NT2/D1 (cell line): ENCODE measurements around the gene RBMS1.

ENCODE experiments used
- DNase-seq: peaks from one replicate; pipeline ENCODE4 v3.0.0-alpha.2; 2011; ENCODE audit warnings: low read depth, low spot score
- H3K27me3 ChIP-seq: 2 replicates; pipeline ENCODE4 v1.6.0; 2011; ENCODE audit warnings: mild to moderate bottlenecking; ENCODE audit not compliant: insufficient read length, insufficient read depth
- H3K36me3 ChIP-seq: 2 replicates; pipeline ENCODE4 v1.6.1; 2011; ENCODE audit warnings: mild to moderate bottlenecking, low read length, mixed read lengths; ENCODE audit not compliant: insufficient read depth, insufficient read length
- H3K4me1 ChIP-seq: 2 replicates; pipeline ENCODE4 v1.5.1; 2011; ENCODE audit not compliant: insufficient read depth, insufficient read length
- H3K4me3 ChIP-seq: 2 replicates; pipeline ENCODE4 v1.5.1; 2011; ENCODE audit warnings: low read depth; ENCODE audit not compliant: insufficient read length
- H3K9ac ChIP-seq: 2 replicates; pipeline ENCODE4 v1.6.0; 2011; ENCODE audit warnings: low read depth; ENCODE audit not compliant: insufficient read length
- H3K9me3 ChIP-seq: 2 replicates; pipeline ENCODE4 v1.5.1; 2011; ENCODE audit warnings: mild to moderate bottlenecking, low read length; ENCODE audit not compliant: insufficient read depth
- SUZ12 ChIP-seq: IDR thresholded peaks from 2 replicates; pipeline ENCODE4 v1.6.1; 2011; ENCODE audit not compliant: insufficient read length, insufficient read depth; ENCODE audit errors: extremely low read depth
- YY1 ChIP-seq: IDR thresholded peaks from 2 replicates; pipeline ENCODE4 v1.6.1; 2011; ENCODE audit not compliant: insufficient read length, insufficient read depth
- ZNF274 ChIP-seq: IDR thresholded peaks from 2 replicates; pipeline ENCODE4 v1.6.1; 2011; ENCODE audit warnings: mild to moderate bottlenecking, low read depth, low read length

The RBMS1 gene

GRCh38 chr2:160306985-160307384, 186.6 kb downstream of the RBMS1 start:
- Histone ChIP-seq H3K9me3 (no peaks in the 10 kb centered on the region), H3K9ac (no peak overlapping the region), H3K36me3 (peaks cover 33% of the 10 kb centered on the region), H3K4me1 (no peaks in the 10 kb centered on the region), H3K27me3 (no peaks in the 10 kb centered on the region), H3K4me3 (no peak overlapping the region)
- DNase-seq: no peak
- TF ChIP-seq ZNF274: no peak
- no peak for TF ChIP-seq YY1
- TF ChIP-seq SUZ12: no peak

GRCh38 chr2:160305081-160305750, 188.4 kb downstream of the RBMS1 start:
- Histone ChIP-seq H3K27me3 (no peaks in the 10 kb centered on the region), H3K36me3 (peaks cover 26% of the 10 kb centered on the region), H3K9ac (no peak overlapping the region), H3K4me1 (no peaks in the 10 kb centered on the region), H3K4me3 (no peak overlapping the region), H3K9me3 (no peaks in the 10 kb centered on the region)
- no peak for TF ChIP-seq ZNF274
- TF ChIP-seq YY1: no peak
- TF ChIP-seq SUZ12: no peak
- DNase-seq: no peak

- Histone ChIP-seq H3K9me3 (no peaks in the 10 kb centered on the region), H3K4me1 (no peaks in the 10 kb centered on the region), H3K4me3 (no peak overlapping the region), H3K27me3 (no peaks in the 10 kb centered on the region), H3K9ac (no peak overlapping the region), H3K36me3 (peaks cover 41% of the 10 kb centered on the region)
- TF ChIP-seq YY1: no peak
- TF ChIP-seq ZNF274: no peak
- DNase-seq: no peak
Observed at GRCh38 chr2:160303527-160303926, 190.1 kb downstream of the RBMS1 start.

- TF ChIP-seq YY1 (no peak), ZNF274 (no peak), SUZ12 (no peak)
- H3K9me3 ChIP-seq: no peaks in the 10 kb centered on the region
- no peak overlapping the region for H3K4me3 ChIP-seq
- H3K27me3 ChIP-seq: no peaks in the 10 kb centered on the region
- DNase-seq: no peak
- H3K36me3 ChIP-seq: peaks cover 46% of the 10 kb centered on the region
- H3K4me1 ChIP-seq: no peaks in the 10 kb centered on the region
- H3K9ac ChIP-seq: no peak overlapping the region
Observed at GRCh38 chr2:160303076-160303475, 190.5 kb downstream of the RBMS1 start.

GRCh38 chr2:160301420-160301819, 192.2 kb downstream of the RBMS1 start:
- H3K9me3 ChIP-seq: no peaks in the 10 kb centered on the region
- no peaks in the 10 kb centered on the region for H3K27me3 ChIP-seq
- no peak for DNase-seq
- H3K4me1 ChIP-seq: no peaks in the 10 kb centered on the region
- H3K9ac ChIP-seq: no peak overlapping the region
- H3K4me3 ChIP-seq: no peak overlapping the region
- peaks cover 57% of the 10 kb centered on the region for H3K36me3 ChIP-seq
- TF ChIP-seq YY1 (no peak), ZNF274 (no peak), SUZ12 (no peak)

GRCh38 chr2:160300203-160300602, 193.4 kb downstream of the RBMS1 start:
- no peak overlapping the region for H3K9ac ChIP-seq
- no peaks in the 10 kb centered on the region for H3K27me3 ChIP-seq
- peaks cover 57% of the 10 kb centered on the region for H3K36me3 ChIP-seq
- no peak for DNase-seq
- H3K9me3 ChIP-seq: no peaks in the 10 kb centered on the region
- no peak for TF ChIP-seq YY1
- TF ChIP-seq SUZ12: no peak
- TF ChIP-seq ZNF274: no peak
- H3K4me3 ChIP-seq: no peak overlapping the region
- H3K4me1 ChIP-seq: no peaks in the 10 kb centered on the region

GRCh38 chr2:160299540-160299939, 194.1 kb downstream of the RBMS1 start:
- no peaks in the 10 kb centered on the region for H3K27me3 ChIP-seq
- H3K36me3 ChIP-seq: peaks cover 57% of the 10 kb centered on the region
- no peak overlapping the region for H3K4me3 ChIP-seq
- no peaks in the 10 kb centered on the region for H3K4me1 ChIP-seq
- no peak for TF ChIP-seq YY1
- no peaks in the 10 kb centered on the region for H3K9me3 ChIP-seq
- H3K9ac ChIP-seq: no peak overlapping the region
- DNase-seq: no peak
